NCI-H2196 (cell line): Measurements from ENCODE around the gene PARP14.

Experiments used
- DNase-seq: peaks from one replicate; lab custom pipeline; 2025; ENCODE audit not compliant: unreplicated experiment; lab: John Stamatoyannopoulos, UW

The PARP14 gene

GRCh38 chr3:122767540-122768372 lies 87.1 kb downstream of the PARP14 start:
- DNase-seq = no peak

- no peak for DNase-seq
Measured at GRCh38 chr3:122770521-122771202, 90.0 kb downstream of the PARP14 start.

GRCh38 chr3:122772827-122773226 lies 92.2 kb downstream of the PARP14 start:
- no peak for DNase-seq

GRCh38 chr3:122773944-122774509 lies 93.4 kb downstream of the PARP14 start:
- no peak for DNase-seq

- DNase-seq = no peak
Measured at GRCh38 chr3:122774564-122774963, 93.9 kb downstream of the PARP14 start.

- DNase-seq = no peak
Measured at GRCh38 chr3:122776675-122777468, 96.2 kb downstream of the PARP14 start.

- DNase-seq = no peak
Measured at GRCh38 chr3:122777563-122777962, 96.9 kb downstream of the PARP14 start.
